SK-N-SH (cell line): ENCODE measurements around the gene MINDY4.

Experiments used
- EZH2phosphoT487 ChIP-seq: fragments of 200-600 bp; sonication (generic); IDR thresholded peaks from 2 replicates; pipeline ENCODE4 v1.6.1; 2017; ENCODE audit warnings: low read depth, mixed run types, mild to moderate bottlenecking, antibody characterized with exemption, moderate library complexity, borderline replicate concordance
- TF ChIP-seq, protein P1 (sequence below): IDR thresholded peaks from 2 replicates; pipeline ENCODE4 v1.4.0; 2012; ENCODE audit warnings: low read depth
- TF ChIP-seq, protein P2 (sequence below): fragments of 200-600 bp; sonication (generic); IDR thresholded peaks from 2 replicates; pipeline ENCODE4 v1.6.1; 2017; ENCODE audit warnings: antibody characterized with exemption, mild to moderate bottlenecking, moderate library complexity
- TF ChIP-seq, protein P3 (sequence below): fragments of 150-350 bp; IDR thresholded peaks from 2 replicates; pipeline ENCODE4 v1.6.1; 2017; ENCODE audit warnings: antibody characterized with exemption, low read length, low read depth, borderline replicate concordance

DNA sequence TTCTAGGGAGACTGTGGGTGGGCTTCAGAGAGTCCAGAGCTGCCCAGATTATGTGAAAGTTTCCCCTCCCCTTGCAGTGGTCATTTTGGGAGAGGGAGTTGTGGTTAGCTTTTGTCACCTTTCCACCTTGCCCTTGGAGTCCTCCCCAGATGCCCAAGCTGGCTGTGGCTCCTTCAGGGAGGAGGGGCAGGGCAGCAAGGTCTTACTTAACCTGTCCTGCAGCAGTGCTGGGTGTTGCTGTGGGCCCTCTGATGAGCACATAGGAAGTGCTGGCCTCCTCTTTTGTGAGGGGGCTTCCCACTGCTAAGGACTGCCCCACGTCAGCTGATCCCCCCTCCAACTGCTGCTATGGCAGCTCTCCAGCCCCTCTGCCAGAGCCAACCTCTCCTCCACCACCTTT is 122.8 kb downstream of the MINDY4 start:
- TF ChIP-seq, protein P1, sequence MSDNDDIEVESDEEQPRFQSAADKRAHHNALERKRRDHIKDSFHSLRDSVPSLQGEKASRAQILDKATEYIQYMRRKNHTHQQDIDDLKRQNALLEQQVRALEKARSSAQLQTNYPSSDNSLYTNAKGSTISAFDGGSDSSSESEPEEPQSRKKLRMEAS = no peak
- no peak for TF ChIP-seq EZH2phosphoT487
- TF ChIP-seq, protein P2, sequence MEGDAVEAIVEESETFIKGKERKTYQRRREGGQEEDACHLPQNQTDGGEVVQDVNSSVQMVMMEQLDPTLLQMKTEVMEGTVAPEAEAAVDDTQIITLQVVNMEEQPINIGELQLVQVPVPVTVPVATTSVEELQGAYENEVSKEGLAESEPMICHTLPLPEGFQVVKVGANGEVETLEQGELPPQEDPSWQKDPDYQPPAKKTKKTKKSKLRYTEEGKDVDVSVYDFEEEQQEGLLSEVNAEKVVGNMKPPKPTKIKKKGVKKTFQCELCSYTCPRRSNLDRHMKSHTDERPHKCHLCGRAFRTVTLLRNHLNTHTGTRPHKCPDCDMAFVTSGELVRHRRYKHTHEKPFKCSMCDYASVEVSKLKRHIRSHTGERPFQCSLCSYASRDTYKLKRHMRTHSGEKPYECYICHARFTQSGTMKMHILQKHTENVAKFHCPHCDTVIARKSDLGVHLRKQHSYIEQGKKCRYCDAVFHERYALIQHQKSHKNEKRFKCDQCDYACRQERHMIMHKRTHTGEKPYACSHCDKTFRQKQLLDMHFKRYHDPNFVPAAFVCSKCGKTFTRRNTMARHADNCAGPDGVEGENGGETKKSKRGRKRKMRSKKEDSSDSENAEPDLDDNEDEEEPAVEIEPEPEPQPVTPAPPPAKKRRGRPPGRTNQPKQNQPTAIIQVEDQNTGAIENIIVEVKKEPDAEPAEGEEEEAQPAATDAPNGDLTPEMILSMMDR = no peak
- TF ChIP-seq, protein P3, sequence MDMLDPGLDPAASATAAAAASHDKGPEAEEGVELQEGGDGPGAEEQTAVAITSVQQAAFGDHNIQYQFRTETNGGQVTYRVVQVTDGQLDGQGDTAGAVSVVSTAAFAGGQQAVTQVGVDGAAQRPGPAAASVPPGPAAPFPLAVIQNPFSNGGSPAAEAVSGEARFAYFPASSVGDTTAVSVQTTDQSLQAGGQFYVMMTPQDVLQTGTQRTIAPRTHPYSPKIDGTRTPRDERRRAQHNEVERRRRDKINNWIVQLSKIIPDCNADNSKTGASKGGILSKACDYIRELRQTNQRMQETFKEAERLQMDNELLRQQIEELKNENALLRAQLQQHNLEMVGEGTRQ = no peak
